Stimulated activated CD8-positive, alpha-beta memory T cell treated with anti-CD3 and anti-CD28 coated beads, Interleukin-2, amount 100 ng/mL, for 48 hours (primary cell): ENCODE results near the gene MLIP.
"Not testable (repeated sequence)": the region's sequence is repeated elsewhere in the genome, so short reads cannot be mapped to it uniquely, and the experiment has no call there.

Experiments
- DNase-seq, 2 donors: peaks; one replicate each; pipeline ENCODE4 v3.0.0-alpha.2; 2020; ENCODE audit warnings: low read depth in 2 of 2

MLIP gene, protein sequence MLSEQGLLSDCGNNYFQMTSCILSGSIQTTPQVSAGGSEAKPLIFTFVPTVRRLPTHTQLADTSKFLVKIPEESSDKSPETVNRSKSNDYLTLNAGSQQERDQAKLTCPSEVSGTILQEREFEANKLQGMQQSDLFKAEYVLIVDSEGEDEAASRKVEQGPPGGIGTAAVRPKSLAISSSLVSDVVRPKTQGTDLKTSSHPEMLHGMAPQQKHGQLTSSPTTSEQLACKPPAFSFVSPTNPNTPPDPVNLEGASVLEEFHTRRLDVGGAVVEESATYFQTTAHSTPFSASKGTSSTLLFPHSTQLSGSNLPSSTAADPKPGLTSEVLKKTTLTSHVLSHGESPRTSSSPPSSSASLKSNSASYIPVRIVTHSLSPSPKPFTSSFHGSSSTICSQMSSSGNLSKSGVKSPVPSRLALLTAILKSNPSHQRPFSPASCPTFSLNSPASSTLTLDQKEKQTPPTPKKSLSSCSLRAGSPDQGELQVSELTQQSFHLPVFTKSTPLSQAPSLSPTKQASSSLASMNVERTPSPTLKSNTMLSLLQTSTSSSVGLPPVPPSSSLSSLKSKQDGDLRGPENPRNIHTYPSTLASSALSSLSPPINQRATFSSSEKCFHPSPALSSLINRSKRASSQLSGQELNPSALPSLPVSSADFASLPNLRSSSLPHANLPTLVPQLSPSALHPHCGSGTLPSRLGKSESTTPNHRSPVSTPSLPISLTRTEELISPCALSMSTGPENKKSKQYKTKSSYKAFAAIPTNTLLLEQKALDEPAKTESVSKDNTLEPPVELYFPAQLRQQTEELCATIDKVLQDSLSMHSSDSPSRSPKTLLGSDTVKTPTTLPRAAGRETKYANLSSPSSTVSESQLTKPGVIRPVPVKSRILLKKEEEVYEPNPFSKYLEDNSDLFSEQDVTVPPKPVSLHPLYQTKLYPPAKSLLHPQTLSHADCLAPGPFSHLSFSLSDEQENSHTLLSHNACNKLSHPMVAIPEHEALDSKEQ

DNA sequence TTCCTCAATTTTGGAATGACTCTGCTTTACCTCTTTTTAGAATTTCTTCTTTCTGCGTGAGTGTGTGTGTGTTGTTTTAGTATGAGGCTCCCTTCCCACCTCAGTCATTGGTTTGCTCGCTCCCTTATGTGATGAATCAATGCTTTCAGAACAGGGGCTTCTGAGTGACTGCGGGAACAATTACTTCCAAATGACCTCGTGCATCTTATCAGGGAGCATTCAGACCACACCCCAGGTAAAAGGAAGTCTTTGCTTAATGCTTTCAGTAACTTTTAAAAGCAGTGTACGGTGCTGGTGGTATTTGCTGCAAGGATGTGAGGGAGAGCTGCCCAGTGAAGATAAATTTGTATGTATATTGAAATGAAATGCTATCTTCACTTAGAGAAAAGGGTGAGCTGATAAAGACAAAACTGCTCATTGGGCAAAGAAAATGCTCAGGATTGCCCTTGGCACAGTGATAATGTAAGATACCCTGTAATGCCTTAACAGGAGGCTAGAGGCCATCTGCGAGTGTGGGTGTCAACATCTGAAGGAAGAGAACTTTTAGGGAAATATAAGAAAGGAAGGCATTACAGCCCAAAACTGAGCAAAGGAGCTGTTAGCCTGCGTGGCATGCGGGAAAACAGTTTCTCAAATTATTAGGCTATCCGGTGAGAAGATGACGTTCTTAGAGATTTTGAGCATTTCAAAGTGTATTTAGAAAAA, at the start of gene MLIP:
MLIP (plus strand) TSS at position 103 of the 705 bp plus-strand sequence; CDS start at position 140, 37 bp downstream.
- DNase-seq = no peak

DNA sequence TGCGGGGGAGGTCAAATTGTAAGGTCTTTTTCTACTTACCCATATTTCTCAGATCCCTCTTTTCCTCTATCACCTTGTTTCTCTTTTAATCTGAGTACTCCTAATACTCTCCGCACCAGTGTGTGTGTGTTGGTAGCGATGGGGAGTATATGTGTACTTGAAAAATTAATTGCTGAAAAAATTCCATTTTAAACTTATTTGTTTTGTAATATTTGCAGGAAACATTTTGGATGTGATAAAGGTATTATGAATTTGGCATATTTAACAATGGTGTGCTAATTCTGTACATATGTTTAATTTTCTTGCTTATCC, 48.1 kb upstream of the MLIP start:
- no peak for DNase-seq

DNA sequence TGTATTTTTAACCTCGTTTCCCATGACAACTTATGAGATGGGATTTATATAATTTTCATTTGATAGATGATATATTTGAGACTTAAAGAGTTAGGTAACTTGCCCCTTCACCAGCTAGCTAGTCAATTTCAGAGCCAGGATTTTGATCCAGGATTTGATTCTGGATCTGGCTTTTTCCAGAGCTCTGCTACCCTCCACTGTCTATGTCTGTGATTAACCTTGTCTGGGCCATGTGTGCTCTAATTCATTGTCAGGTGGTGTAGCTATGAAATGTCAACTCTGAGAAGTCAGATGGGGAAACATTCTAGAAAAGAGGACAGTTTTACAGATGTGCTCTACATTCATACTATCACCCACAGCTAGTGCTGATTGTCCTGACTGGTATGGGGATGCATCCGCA, 42.5 kb upstream of the MLIP start:
- DNase-seq = no peak

DNA sequence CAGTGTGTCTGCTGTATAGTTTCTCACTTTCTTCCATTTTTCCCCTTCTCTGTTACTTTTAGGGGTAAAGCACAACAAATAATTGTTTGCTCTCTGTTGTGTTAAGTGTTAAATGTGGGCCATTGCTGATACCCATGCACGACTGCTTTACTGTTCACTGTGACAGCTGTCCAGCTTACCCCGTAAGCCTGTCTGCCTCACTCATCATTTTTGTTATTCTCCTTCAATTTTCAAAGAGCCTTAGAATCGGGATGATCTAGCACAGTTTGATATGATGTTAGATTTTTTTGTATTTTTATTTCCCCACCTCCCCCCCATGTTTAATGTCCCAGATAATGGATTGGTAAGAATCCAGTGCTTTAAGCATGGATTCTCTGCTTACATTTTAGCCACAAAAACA, 41.2 kb upstream of the MLIP start:
- no peak for DNase-seq

DNA sequence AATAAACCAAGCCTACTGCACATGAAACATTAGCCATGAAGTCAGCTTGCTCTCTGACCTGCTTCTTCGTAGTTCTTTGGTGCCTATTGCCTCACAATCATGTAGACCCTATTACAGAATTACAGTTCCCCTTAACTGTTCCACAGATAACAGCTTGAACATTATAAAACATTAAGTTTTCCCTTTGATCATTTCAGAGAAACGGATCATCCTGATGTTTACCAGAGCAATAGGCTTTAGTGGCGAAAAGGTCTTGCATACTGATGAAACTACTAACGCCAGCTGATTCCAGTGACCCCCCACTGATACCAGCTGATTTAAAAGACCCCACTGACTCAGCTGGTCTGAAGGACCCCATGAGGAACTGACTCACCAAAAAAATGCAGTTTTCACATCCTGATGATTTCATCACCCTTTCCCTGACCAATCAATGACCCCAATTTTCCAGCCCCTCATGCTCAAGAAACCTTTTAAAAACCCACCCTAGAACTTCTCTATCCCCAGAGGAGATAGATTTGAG, 39.4 kb upstream of the MLIP start:
- DNase-seq = no peak

DNA sequence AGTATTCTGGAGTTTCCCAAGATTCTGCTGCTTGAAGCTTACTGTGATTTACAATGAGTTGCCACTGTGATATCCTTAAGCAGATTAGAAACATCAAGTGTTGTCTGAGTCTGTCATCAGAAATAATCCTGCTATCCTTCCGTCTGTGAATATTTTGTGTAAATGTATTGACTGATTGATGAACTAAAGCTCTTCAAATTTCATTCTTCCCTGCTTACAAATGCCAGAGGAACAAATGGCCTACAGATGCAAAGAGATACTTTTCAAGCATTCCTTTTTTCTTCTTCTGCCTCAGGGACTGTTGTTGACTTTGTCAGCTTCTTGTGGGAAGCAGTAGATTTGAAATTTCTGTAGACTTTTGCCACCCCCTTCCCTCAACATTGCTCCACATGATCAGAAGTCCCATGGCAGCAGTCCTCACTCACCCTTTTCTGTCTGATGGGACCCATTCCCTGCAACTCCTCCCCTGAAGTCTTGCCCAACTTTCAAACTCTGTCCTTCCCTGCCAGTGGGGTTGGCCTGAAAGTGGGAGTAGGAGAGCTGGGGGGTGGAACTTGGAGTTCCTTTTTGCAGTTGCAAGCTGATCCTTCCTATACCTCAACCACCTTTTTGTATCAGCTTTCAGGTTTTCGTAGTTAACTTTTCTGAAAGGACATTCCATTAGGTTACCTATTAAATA, 38.5 kb upstream of the MLIP start:
- DNase-seq = no peak

DNA sequence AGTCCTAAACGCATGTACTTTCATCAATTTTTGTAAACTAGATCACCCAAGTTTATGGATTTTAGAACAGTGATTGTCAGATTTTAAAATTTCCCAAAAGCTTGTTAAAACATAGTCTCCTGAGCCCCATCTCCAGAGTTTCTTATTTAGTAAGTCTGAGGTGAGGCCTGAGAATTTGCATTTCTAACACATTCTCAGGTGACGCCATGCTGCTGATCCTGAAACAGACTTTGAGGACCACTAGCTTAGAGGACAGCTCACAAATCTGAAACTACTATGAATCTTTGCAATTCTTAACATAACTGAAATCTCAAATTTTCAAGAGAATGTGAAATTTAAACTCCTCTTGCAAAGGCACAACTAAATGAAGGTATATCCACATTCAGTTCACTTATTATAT, 37.8 kb upstream of the MLIP start:
- no peak for DNase-seq

DNA sequence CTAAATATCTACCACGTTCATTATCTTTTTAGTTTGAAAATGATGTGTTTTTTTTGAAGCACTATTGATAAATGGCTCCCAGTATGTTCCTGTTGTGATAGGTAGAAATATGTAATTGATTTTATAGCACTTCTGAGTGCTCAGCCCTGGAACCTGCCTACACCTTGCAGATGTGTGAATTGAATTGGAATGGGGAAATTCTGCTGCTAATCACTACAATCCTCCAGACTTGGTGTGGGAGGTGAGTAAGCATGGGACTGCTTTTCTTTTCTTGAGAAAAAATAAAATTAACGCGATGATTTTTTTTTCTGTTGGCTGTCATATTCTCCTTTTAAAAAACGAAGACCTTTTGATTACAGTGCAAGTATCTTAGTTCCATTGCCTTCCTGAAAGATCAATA, 37.1 kb upstream of the MLIP start:
- no peak for DNase-seq

DNA sequence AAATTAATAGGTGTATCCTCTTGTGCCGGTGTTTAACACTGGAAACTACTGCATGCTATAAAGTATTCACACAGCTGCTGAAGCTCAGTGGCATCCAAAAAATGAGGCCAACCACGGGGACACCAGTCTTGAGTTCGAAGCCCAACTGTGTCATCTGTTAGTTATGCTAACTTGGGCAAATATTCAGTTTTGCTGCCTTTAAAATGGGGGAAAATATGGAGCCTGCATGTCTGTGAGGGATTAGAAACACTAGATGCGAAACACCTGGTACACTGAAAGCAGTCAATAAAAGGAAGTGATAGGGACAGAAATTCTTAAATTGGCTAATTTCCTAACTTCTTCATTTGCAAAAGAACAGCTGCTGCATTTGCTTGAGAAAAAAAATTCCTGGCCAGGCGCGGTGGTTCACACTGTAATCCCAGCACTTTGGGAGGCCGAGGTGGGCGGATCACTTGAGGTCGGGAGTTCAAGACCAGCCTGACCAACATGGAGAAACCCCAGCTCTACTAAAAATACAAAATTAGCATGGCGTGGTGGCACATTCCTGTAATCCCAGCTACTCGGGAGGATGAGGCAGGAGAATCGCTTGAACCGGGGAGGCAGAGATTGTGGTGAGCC, 36.6 kb upstream of the MLIP start:
- no peak for DNase-seq

DNA sequence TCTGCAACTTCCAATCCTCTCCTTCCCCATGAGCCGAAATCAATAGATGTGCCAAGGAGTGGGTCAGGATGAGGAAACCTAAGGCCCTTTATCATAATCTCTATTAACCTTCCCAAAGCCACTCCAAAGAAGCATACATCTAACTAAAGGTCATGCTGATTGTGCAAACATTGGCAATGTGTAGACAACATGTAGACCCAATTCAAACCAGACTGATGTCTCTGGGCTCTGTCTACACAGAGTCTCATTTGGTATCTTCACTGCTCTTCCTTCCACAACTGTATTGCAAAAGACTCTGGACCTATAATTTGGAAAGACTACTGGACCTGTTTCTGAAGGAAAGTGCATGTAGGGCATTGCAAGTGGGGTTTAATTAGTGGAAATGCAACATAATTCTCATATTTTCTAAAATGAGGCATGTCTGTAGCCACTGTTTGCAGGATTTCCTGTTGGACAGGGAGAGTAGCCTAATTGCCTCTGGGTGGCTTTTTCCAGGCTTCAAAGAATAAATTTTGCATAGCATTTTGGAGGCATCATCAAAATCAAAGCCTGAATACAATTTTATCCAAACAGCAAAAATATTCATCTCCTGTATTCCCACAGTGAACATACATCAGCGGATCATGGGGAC, 35.0 kb upstream of the MLIP start:
- DNase-seq = no peak

DNA sequence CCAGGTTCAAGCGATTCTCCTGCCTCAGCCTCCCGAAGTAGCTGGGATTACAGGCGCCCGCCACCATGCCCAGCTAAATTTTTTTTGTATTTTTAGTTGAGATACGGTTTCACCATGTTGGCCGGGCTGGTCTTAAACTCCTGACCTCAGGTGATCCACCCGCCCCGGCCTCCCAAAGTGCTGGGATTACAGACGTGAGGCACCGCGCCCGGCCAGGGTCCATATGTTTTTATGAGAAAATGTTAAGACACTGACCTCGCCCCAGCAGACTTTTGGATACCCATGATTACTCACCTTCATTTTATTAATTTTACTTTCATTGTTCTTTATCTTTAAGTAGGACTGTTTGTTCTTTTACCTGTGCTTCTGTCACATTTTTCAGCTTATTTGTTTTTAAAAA, 29.7 kb upstream of the MLIP start:
- not testable (repeated sequence) for DNase-seq

DNA sequence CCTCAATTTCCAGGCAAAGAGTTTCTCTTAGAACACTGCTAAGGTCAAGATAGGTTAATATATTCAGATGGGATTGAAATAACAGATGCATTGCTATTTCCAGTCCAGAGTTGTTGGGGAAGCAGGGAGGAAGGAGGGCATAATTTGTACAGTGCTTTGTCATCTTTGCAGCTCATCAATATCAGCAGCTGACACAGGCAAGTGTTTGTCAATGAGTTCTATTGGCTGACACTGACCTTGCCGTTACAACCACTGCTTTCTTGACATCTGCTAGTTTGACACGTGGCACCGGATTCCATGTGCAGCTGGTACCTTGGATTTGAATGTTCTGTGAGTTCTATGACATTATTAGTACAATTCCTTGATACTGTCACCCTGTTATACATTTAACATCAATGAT, 28.0 kb upstream of the MLIP start:
- no peak for DNase-seq

DNA sequence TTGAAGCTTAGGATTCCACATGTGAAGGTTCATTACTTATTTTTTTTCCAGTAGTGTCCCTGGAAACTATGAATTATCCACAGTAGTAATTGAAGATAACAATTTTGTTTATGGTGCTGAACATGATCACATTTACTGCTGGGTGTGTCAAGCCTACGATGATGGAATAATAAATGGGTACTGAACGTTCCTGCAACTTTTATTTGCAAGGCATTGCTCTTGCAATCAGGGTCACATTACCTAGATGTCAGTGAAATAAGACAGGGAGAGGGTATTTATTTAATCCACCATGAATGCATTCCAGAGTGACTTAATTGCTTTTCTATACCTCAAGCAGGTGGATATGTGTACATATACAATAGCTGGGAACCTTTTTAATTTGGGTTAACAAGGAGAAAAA, 27.0 kb upstream of the MLIP start:
- no peak for DNase-seq

DNA sequence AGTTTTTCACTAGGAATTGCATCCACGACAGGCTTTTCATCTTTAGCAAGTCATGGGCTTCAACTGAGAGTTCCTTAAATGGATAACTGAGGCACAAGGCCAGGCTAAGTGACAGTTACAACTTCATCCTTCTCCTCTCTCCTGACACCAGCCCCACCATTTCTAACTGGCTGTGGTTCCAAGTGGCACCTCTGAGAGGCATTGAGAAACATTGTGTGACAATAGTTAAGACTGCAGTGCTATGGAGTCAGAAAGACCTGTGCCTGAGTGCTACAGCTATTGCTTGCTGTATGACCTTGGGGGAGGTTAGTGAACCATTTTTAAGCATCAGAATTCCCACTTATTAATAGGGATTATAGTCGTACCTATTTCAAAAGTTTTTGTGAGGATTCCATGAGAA, 26.2 kb upstream of the MLIP start:
- DNase-seq = no peak

DNA sequence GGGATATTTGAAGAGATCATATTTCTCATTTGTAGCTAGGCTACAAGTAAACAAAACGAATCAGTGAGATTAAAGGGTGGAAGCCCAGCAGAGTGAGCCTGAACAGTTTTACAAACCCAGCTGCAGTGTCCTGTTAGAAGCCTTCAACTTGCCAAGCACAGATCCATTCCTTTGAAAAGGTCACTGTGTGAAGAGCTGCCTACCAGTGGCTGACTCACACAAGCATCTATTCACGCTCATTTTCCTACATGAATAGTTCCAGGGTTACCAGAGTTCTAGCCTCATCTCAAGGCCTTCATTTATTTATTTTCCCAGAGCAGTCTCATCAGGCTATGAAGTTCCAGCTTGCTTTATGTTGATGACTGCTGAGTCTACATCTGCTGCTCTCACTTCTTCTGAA, 25.7 kb upstream of the MLIP start:
- DNase-seq = no peak

DNA sequence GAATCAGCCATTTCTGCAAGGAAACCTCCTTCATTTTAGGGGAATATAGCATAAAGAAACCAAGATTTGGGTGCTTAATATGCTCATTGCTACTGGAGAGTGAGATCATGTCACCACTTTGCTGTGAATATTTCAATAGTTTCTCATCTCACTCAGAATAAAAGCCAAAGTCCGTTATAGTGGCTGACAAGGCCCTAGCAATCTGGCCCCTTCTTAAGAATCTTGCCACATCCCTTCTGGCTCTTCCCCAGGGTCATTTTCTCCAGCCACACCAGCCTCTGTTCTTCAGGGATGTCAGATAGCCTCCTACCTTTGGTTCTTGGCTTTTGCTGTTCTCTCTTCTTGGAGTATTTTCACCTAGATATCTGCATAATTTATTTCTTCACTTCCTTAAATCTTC, 24.8 kb upstream of the MLIP start:
- DNase-seq = no peak

DNA sequence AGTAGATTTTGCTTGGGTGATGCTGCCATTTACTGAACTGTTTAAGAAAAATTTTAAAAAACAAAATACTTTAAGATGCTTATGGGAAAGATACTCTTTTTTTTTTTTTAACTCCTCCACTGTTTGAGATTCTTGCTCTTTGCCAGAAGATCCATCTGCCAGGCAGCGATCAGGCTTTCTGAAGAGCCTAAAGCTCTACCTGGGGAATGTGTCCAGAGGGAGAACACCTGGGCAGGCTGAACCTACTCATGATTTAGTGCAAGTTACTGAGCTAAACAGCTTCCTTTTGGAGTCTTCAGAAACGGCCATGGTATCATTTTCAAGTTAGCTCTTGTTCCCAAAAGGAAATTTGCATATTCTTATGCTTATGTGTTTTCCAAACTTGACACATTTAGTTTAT, 23.5 kb upstream of the MLIP start:
- no peak for DNase-seq

DNA sequence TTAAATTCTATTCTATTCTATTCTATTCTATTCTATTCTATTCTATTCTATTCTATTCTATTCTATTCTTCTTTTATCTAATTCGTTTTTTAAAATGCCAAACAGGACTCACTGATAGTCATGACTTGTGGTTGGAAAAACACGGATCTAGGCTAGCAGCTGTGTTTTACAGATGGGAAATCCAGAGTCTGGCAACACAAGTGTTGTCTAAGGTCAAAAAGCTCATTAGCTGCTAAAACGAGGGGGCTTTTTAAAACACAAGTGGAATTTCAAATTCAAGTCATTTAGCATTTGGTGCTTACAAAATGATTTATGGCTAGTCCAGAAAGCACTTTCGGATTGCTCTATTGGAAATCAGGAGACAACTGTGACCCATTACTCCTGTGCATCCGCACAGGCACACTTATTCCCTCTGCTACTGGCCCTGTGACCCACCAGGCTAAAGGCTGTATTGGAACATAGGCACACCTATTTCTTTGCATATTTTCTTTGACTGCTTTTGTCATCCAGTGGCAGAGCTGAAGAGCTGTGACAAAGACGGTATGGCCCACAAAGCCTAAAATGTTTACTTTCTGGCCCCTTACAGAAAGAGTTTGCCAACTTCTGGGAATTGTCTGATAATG, 17.8 kb upstream of the MLIP start:
- DNase-seq = no peak

DNA sequence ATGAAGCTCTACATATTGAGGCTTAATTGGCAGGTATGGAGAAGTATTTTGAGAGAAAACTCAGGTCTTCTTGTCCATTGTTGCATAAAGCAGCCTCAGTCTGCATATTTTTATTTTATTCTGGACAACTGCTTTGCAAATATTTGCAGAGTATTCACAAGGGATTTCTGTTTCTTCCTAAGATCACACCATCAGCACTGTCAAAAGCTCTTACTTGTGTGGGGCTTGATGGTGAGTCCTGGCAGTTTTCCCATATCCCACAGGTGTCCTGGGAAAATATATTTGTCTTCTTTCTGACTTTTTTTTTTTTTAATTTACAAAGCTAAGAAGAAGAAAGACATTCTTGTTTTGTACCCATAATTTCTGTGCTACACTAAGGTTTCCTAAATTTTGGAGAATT, 16.9 kb upstream of the MLIP start:
- DNase-seq = no peak

DNA sequence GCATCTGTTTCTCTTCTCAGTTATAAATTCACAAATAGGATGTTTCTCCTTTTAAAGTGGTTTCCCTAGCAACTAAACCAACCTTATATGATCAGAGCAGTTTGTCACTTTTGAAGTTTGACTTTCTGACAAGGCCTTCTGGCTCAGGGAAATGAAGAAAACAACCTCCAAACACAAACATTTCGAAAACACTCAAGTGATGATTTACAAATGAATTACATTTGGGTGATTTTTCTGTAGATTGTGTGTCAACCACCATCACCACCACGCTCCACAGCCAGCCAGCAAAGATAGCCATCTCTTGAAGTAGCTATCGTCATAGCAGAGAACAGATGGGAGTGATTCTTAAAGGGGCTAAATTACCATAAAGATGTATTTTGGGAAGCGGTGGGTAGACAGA, 16.5 kb upstream of the MLIP start:
- DNase-seq = no peak
